ENCODE results near the gene LRRC42. TPM values are rescaled to one million over a fixed set of nuclear protein-coding genes. Genes with fewer than 3 reads are reported as not detected.

The LRRC42 gene
- total RNA-seq, 1 donor from 2014 or later: 23.4 TPM

GRCh38 chr1:53942127-53942957 lies 3.8 kb upstream of the LRRC42 start:
- DNase-seq (ENCODE audit: low read depth, low spot score): no peak

- DNase-seq (ENCODE audit: low read depth, low spot score): no peak
These were observed 3.1 kb upstream of the LRRC42 start for GRCh38 chr1:53943090-53943489.

GRCh38 chr1:53943490-53944043 lies 2.6 kb upstream of the LRRC42 start:
- DNase-seq (ENCODE audit: low read depth, low spot score): no peak

GRCh38 chr1:53944469-53945182 lies 1.5 kb upstream of the LRRC42 start:
- no peak for DNase-seq (ENCODE audit: low read depth, low spot score)

- no peak for DNase-seq (ENCODE audit: low read depth, low spot score)
These were observed 1.0 kb upstream of the LRRC42 start for GRCh38 chr1:53945183-53945432.

DNA sequence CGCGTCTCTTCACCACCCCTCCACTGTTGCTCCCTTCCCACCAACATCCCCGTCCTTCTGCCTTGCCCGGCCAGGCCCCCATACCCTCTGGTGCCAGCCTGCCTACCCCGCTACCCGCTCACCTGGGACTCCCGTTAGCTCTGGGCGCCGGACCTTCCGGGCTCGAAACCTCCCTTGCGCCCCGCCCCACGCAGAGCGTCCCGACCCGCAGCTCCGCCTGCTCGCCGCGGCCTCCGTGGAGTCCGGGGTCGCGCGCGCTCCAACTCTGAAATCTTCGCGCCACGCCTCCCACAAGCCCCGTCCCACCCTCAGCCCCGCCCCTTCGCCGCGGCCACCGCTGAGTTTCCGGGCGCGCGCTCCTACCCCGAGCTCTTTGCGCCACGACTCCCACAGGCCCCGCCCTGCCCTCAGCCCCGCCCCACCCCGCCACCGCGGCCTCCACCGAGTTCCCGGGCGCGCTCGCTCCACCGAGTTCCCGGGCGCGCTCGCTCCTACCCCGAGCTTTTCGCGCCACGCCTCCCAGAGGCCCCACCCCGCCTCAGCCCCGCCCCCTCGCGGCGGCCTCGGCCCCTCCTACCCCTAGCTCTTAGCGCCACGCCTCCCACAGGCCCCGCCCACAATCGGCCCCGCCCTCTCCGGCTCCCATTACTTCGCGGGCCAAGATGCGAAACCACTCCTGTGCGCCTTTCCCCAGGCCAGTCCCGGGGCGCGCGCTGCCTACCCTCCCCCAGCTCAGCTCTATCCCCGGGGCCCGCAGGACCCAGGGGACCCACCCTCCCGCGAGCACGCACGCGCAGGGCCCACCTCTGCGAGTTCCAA lies 508 bp upstream of the LRRC42 start, which contains the start of gene IFT25:
Gene IFT25, minus strand, starts transcription at position 267 of the 819 bp plus-strand sequence. CDS start 5,617 bp downstream, outside the sequence.
- peak; percentile 71 for DNase-seq (ENCODE audit: low read depth, low spot score)

- no peak for DNase-seq (ENCODE audit: low read depth, low spot score)
These were observed 1.2 kb downstream of the LRRC42 start for GRCh38 chr1:53947172-53947907.

DNA sequence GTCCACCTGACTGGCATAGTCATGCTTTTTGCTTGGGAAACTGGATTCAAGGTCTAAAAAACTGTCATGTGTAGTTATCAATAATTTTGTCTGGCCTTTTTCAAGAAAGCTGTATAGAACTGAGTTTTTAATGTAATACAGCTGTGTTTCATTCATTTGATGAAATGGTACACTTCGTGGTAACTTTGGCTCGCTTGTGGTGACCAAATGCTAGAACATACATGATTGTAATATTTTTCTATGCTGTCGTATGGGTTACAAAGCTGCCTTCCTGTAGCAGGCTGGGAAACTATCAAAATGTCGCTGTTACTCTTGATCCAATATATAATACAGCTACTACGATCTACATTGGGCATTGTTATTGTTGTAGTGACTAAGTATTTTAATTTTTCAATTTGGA lies 2.1 kb downstream of the LRRC42 start:
- no peak for DNase-seq (ENCODE audit: low read depth, low spot score)

- no peak for DNase-seq (ENCODE audit: low read depth, low spot score)
These were observed 3.2 kb downstream of the LRRC42 start for GRCh38 chr1:53949023-53949990.

DNA sequence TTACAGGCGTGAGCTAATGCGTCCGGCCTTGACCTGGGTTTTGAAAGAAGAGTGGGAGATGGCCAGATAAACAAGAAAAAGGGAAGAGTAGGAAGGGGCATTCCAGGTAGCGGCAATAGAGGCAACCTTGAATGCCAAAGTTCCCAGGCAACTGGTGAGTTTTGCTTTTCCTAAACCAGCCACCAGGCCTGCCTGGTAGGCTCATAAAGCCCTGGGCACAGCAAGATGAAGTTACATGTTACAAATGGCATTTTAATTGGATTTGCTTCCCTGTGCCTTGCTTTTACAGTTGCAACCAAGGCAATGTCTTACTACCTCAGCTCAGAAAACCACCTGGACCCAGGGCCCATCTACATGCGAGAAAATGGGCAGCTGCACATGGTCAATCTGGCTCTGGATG lies 5.5 kb downstream of the LRRC42 start:
- DNase-seq (ENCODE audit: low read depth, low spot score): no peak

DNA sequence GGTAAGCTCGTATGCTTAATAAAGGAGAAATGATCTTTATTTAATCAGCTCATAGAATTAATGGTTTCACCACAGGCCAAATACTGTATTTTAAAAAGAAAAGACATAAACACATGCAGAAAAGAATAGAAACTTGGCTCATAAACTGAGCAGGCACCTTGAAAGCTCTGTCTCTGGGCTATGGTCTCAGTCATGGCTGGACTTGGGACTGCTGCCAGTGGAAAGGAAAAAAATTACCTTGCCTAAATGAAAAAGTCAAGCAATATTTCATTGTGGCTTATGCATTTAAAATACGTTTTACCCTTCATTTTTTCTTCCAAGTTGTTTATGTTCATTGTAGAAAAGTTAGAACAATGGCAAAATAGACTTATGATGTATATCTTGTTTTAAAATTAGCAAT lies 8.0 kb downstream of the LRRC42 start:
- DNase-seq (ENCODE audit: low read depth, low spot score): no peak

DNA sequence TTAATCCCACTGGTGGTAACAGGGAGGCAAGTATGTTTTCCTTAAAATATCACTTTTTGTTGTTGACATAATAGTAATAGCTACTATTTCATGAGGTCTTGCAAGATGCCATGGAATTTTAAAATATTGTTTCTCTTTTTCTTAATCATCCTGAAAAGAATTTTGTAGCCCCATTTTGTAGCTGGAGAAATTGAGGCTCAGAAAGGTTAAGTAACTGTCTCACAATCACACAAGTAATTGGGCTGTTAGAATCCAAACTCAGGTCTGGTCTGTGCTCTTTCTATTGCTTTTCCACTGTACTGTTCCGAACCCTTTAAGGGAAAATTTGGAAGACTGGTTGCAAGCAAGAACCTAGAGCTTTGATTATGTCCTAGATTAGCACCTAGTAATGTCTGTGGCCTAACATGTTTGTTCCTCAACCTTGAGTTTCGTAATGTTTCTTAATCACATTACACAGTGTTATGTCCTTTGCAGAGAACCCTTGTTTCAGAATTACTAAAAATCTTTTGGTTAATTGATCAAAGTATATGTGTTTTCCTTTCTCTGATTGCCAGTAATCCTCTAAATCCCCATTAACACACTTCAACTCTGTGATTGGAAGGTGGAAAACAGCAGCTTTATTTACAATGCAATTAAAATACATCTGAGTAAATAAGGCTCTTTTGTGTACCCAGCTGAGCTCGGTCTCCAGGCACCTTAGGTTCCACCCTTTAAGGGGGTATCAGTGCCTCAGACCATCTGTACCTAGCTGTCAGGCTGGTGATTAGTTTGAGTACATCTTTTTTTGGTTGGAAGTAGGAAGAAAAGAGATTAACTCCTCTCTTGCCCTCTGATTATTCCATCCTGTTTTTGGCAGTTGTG lies 10.4 kb downstream of the LRRC42 start:
- no peak for DNase-seq (ENCODE audit: low read depth, low spot score)

GRCh38 chr1:53957194-53957818 lies 11.2 kb downstream of the LRRC42 start:
- no peak for DNase-seq (ENCODE audit: low read depth, low spot score)

DNA sequence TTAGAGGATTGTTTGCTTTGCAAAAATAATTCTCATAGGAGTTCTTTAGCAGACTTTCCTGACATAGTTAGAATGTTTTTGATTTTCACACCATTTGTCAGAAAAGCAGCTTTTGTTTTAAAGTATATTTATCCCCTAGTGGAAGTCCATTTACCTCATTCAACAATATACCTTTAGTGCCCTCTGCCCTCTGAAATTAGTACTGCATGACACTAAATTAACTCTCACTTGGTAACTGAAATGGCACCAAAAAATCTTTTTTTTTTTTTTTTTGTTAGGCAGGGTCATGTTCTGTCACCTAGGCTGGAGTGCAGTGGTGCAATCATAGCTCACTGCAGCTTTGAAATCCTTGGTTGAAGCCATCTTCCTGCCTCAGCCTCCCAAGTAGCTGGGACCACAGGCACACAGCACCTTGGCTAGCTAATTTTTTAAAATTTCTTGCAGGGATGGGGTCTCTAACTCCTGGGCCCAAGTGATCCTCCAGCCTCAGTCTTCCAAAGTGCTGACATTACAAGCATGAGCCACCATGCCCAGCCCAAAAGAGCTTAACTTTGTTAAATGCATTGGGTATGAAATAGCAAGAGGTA lies 13.6 kb downstream of the LRRC42 start:
- DNase-seq (ENCODE audit: low read depth, low spot score): no peak

DNA sequence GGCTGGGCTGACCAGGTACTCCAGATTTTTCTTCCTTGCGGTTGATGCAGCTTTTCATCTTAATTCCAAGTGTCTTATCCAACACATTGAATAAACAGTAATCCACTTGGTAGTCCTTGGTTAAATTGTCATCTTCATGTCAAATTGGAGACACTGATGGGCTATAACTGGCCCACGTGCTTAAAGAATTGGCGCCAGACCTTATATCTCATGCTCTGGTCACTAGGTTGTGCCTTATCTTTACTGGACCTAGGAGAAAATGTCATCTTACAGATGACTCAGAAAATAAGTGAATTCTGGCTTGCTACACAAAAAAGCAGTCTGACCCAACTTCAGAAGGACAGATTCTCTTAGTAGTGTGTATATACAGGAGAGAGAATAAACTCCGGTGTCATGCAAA lies 16.2 kb downstream of the LRRC42 start:
- DNase-seq (ENCODE audit: low read depth, low spot score): no peak

DNA sequence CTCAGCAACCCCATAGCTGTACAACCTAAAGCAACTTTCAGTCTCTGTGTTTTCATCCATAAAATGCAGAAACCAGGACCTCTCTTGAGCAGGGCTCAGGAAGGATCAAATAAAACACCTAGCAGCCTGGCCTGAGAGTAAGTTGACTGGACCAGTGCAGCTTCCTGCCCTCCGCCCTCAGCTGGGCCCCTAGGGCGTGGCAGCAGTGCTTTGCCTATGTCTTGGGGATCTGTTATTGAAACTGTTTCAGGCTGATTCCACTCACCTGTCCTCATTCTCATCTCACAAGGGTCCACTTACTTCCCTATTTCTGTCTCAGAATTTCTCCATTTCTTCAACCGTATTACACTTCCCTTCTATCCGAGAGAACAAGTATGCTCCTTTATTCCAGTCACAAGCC lies 17.3 kb downstream of the LRRC42 start:
- no peak for DNase-seq (ENCODE audit: low read depth, low spot score)

- DNase-seq (ENCODE audit: low read depth, low spot score): no peak
These were observed 18.0 kb downstream of the LRRC42 start for GRCh38 chr1:53964109-53964508.

DNA sequence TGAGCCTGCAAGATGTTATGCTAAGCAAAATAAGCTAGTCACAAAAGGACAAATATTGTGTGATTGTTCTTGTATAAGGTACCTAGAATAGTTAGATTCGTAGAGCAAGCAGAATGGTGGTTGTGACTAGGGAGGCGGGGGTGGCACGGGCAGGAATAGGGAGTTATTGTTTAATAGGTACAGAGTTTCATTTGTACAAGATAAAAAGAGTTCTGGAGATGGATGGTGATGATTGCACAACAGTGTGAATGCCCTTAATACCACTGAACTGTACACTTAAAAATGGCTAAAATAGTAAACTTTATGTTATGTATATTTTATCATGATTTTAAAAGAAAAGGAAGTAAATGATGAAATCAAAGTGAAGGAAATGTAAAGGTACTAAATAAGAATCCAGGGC lies 20.6 kb downstream of the LRRC42 start:
- no peak for DNase-seq (ENCODE audit: low read depth, low spot score)
